GM12892 (cell line): ENCODE measurements around the gene CTNND2.
"Not testable (repeated sequence)": the region's sequence is repeated elsewhere in the genome, so short reads cannot be mapped to it uniquely, and the experiment has no call there.

Experiments used
- DNase-seq: peaks from one replicate; pipeline ENCODE4 v3.0.0; 2011; ENCODE audit not compliant: insufficient read length
- FAIRE-seq: peaks from 2 replicates; lab custom pipeline; 2011; peaks lifted over from hg19 to GRCh38; lab: Jason Lieb, UNC
- POLR2A ChIP-seq: IDR thresholded peaks from 2 replicates; pipeline ENCODE4 v1.6.1; 2011; ENCODE audit warnings: low read depth, low read length, control low read depth
- POLR2AphosphoS5 ChIP-seq: IDR thresholded peaks from 2 replicates; pipeline ENCODE4 v1.6.1; 2011; ENCODE audit warnings: low read depth, low read length, control low read depth
- TAF1 ChIP-seq: IDR thresholded peaks from 2 replicates; pipeline ENCODE4 v1.6.1; 2011; ENCODE audit warnings: low read depth, mild to moderate bottlenecking, control low read depth, low read length, borderline replicate concordance

Gene CTNND2

DNA sequence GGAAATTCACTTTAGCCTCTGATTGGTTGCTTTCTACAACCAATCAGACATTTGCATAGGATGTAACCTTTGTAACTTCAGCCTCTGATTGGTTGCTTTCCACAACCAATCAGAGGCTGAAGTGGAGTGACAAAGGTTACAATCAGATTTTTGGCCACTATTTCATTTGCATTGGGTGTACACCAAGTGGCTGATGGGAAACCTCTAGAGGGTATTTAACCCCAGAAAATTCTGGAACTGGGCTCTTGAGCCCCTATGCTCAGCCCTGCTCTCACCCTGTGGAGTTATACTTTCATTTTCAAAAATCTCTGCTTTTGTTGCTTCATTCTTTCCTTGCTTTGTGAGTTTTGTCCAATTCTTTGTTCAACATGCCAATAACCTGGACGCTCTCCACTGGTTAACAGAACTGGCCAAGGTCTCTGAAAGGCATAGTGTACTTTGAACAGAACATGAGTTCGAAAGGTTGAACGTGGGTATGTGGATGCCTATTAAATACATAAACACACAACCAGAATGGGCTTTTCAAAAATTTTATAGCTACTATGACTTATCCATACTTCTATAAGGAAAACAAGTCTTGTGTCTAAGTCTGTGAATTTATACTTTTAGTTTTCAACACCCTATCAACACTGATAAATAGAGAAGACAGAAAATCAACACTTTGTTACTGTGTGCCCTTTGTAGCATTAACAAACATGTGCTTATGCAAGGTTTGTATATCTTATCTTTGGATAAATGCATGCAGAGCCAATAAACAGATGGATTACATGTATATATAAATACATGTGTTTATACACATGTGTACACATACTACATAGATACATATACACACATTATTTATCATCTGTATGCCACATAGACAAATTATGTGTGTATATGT is 568.1 kb downstream of the CTNND2 start:
- no peak for TF ChIP-seq POLR2A
- TF ChIP-seq POLR2AphosphoS5 = no peak
- TF ChIP-seq TAF1 = no peak
- DNase-seq = no peak
- FAIRE-seq = no peak

GRCh38 chr5:11334404-11334803 is 569.8 kb downstream of the CTNND2 start:
- no peak for TF ChIP-seq TAF1
- no peak for TF ChIP-seq POLR2AphosphoS5
- TF ChIP-seq POLR2A = no peak
- no peak for FAIRE-seq
- DNase-seq = no peak

GRCh38 chr5:11329679-11330078 is 574.6 kb downstream of the CTNND2 start:
- TF ChIP-seq POLR2AphosphoS5 (no peak), POLR2A (no peak), TAF1 (no peak)
- DNase-seq (no peak), FAIRE-seq (no peak)

DNA sequence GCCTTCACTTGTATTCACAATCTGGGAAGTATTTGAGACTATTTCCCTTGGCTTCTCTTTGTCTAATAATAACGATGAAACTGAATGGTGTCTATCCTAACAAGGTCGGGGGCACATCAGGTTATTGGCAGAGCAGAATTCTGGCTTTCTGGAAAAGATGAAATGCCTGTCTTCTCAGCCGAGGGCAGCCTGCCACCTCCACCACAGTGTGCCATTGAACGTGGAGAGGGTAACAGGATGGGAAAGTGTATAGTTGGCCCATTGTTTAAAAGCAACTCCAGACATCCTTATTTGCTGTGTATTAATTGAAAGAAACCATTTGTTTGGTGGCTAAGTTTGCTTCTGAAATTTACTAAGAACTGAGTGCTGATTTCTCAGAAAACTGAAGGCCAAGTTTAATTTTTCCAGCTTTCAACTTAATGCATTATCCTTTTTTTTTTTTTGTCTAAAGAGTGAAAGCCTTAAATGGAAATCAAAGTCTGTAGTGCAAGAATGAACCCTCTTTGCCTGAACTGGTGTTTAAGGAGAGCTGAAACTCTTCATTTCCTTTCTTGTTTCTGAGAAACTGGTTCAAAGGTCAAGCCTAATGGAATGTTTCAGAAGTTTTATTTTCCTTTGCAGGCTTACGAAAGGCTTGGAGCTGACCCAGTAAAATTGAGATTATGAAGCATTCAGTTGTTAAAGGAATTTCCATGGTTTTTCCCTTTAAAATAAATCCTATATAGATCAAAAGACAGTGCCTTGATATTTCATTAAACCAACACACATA is 579.5 kb downstream of the CTNND2 start:
- TF ChIP-seq POLR2AphosphoS5 (no peak), TAF1 (no peak), POLR2A (no peak)
- no peak for FAIRE-seq

DNA sequence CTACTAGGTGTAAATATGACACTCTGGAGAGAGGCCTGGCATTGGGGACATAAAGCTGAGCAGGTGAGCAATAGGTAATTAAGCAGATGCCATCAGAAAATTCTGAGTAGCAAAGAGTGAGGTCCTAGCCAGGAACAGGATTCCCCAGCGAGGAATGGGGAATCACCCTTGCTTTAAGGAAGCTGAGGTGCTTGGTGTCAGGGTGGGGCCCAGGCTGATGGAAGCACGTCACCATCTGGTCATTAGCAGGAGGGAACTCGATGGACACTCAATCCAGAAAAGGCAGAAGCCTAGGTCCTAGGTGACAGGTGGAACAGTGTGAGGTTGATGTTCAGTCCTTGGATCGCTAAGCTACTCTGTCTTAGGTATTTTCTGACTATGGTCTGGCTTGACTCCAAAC is 580.5 kb downstream of the CTNND2 start:
- FAIRE-seq = no peak
- no peak for TF ChIP-seq TAF1
- no peak for TF ChIP-seq POLR2AphosphoS5
- no peak for TF ChIP-seq POLR2A
- no peak for DNase-seq

More for the DNA sequence above, 579.5 kb downstream of the CTNND2 start:
- no peak for DNase-seq

DNA sequence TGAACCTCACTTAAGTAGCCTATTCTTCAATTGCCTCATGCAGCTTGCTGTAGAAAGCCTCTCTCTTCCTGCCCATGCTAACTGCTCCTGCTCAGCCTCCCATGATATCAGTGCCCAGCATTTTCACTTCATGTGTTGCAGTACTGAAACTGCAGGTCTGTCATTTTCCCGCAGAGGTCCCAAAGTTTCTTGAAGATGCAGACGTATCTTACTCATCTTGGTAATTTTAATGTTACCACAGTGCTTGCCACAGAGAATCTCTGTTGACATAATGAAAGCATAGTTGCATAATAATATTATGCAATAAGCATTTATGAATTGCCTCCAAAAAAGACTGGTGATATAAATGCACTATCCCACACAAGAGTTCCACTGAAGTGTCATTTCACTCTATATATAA is 582.1 kb downstream of the CTNND2 start:
- no peak for FAIRE-seq
- DNase-seq = no peak
- TF ChIP-seq TAF1 (no peak), POLR2AphosphoS5 (no peak), POLR2A (no peak)

- FAIRE-seq (no peak), DNase-seq (no peak)
- no peak for TF ChIP-seq POLR2A
- TF ChIP-seq TAF1 = no peak
- no peak for TF ChIP-seq POLR2AphosphoS5
Observed at GRCh38 chr5:11319836-11320580, 584.2 kb downstream of the CTNND2 start.

GRCh38 chr5:11313694-11314093 is 590.6 kb downstream of the CTNND2 start:
- not testable (repeated sequence) for DNase-seq, FAIRE-seq

- FAIRE-seq (no peak), DNase-seq (no peak)
- TF ChIP-seq POLR2AphosphoS5 (no peak), POLR2A (no peak), TAF1 (no peak)
Observed at GRCh38 chr5:11311731-11312130, 592.5 kb downstream of the CTNND2 start.

GRCh38 chr5:11311272-11311671 is 593.0 kb downstream of the CTNND2 start:
- TF ChIP-seq POLR2AphosphoS5 (no peak), TAF1 (no peak), POLR2A (no peak)
- FAIRE-seq (no peak), DNase-seq (no peak)

DNA sequence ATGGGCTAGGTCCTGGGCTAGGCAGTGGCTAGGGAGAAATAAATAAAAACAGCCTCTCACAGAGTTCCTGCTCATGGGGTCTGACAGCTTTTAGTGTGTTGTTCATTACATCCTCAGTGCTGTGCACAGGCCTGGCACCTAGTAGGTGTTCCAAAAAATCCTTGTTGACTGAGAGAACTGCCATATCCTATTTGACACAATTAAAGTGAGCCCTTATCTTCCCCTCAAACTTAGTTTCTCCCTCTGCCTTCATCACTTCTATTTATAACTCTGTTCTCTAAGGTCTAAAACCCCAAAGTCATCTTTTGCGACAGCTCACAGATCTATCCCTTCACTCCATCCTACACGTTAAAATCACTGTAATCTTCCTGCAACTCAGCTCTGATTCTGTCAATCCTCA is 594.1 kb downstream of the CTNND2 start:
- DNase-seq = no peak
- no peak for TF ChIP-seq TAF1
- TF ChIP-seq POLR2AphosphoS5 = no peak
- TF ChIP-seq POLR2A = no peak
- FAIRE-seq = no peak

DNA sequence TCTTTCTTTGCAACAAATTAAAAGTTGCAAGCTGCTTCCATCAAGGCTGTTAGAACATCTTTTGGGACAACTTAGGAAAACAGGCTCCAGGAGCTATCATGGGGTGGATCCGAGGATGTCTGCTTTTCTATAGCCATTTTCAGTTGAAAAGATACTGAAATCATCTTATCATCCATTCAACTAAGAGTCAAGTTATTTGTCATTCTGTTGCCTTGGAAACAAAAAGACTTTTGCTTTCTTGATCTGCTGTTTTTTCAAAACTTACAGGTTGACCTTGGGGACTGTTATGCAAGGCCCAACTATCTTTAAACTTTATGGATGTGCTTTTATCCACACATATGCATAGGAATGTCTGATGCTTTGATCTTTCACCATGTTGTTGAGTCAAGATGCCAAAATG is 597.9 kb downstream of the CTNND2 start:
- DNase-seq = no peak

More for the DNA sequence above, 597.9 kb downstream of the CTNND2 start:
- no peak for TF ChIP-seq POLR2AphosphoS5
- TF ChIP-seq TAF1 = no peak
- TF ChIP-seq POLR2A = no peak
- FAIRE-seq = no peak
